GM12878 (cell line): ENCODE data around the gene PRRC2A. TPM values are rescaled to one million over a fixed set of nuclear protein-coding genes. Genes with fewer than 3 reads are reported as not detected.
"Not testable (repeated sequence)": the region's sequence is repeated elsewhere in the genome, so short reads cannot be mapped to it uniquely, and the experiment has no call there.

Experiments used
- ATAC-seq: fragments of 200-7000 bp; cut with Tn5 transposase; 3 replicates; pipeline ENCODE4 v1.9.1; 2020; ENCODE audit warnings: mild to moderate bottlenecking, moderate library complexity
- BruUV-seq: library from RNA; stranded (reverse); fragments of 400-500 nt; replicated peaks from 2 replicates; lab custom pipeline; 2021; lab: Mats Ljungman, UMichigan
- CTCF ChIA-PET: fragments of 300-600 bp; sonication (Branson Sonifier 250); formaldehyde crosslinking; extraction: SDS; loops from one replicate; lab custom pipeline; 2021; ENCODE audit warnings: inconsistent platforms; lab: Yijun Ruan, JAX
- POLR2A ChIA-PET: fragments of 350-600 bp; formaldehyde crosslinking; extraction: SDS; loops from one replicate; lab custom pipeline; 2021; ENCODE audit warnings: inconsistent platforms; lab: Charles Lee
- RAD21 ChIA-PET: fragments of 300-600 bp; sonication (Branson Sonifier 250); formaldehyde crosslinking; loops from one replicate; lab custom pipeline; 2023; ENCODE audit warnings: antibody characterized with exemption; ENCODE audit not compliant: unreplicated experiment; lab: Charles Lee
- SMC1A ChIA-PET: fragments of 300-600 bp; sonication (Branson Sonifier 250); formaldehyde crosslinking; loops from one replicate; lab custom pipeline; 2023; ENCODE audit not compliant: unreplicated experiment, uncharacterized antibody; lab: Charles Lee
- DNase-seq: peaks from one replicate; pipeline ENCODE4 v3.0.0-alpha.2; 2011; ENCODE audit warnings: low read depth, low spot score
- FAIRE-seq: peaks from 3 replicates; lab custom pipeline; 2011; peaks lifted over from hg19 to GRCh38; lab: Jason Lieb, UNC
- H2AFZ ChIP-seq: 2 replicates; pipeline ENCODE4 v1.6.0; 2011; ENCODE audit warnings: low read depth, low read length, control low read depth; ENCODE audit not compliant: control insufficient read depth
- H3K27ac ChIP-seq: 2 replicates; pipeline ENCODE4 v1.5.1; 2011; ENCODE audit warnings: control low read depth; ENCODE audit not compliant: control insufficient read depth, insufficient read depth
- H3K27me3 ChIP-seq, 2 experiments: replicated peaks in 1 of 2; 2 replicates each; pipeline versions ENCODE4 v1.6.0 to v1.6.1; 2011; ENCODE audit warnings: low read length in 1 of 2; ENCODE audit not compliant: control insufficient read depth in 2 of 2, insufficient read depth in 2 of 2
- H3K36me3 ChIP-seq, 2 experiments: 2 replicates each; pipeline ENCODE4 v1.5.1; 2011; ENCODE audit warnings: low read length in 1 of 2; ENCODE audit not compliant: control insufficient read depth in 2 of 2, insufficient read depth in 2 of 2
- H3K4me1 ChIP-seq: 2 replicates; pipeline ENCODE4 v1.6.1; 2011; ENCODE audit warnings: mild to moderate bottlenecking, low read length, moderate library complexity, mixed read lengths; ENCODE audit not compliant: control insufficient read depth, insufficient read depth
- H3K4me2 ChIP-seq: 2 replicates; pipeline ENCODE4 v1.6.0; 2011; ENCODE audit warnings: control low read depth; ENCODE audit not compliant: control insufficient read depth, insufficient read depth
- H3K4me3 ChIP-seq: fragments of 200-600 bp; sonication (generic); 2 replicates; pipeline ENCODE4 v1.5.1; 2016
- H3K79me2 ChIP-seq: 2 replicates; pipeline ENCODE4 v1.6.0; 2011; ENCODE audit warnings: low read length; ENCODE audit not compliant: control insufficient read depth, insufficient read depth
- H3K9ac ChIP-seq: 2 replicates; pipeline ENCODE4 v1.8.0; 2011; ENCODE audit warnings: low read length, control low read depth, mixed read lengths; ENCODE audit not compliant: control insufficient read depth, insufficient read depth
- H3K9me3 ChIP-seq: replicated peaks from 3 replicates; pipeline ENCODE4 v1.5.1; 2011; ENCODE audit warnings: mild to moderate bottlenecking, low read length; ENCODE audit not compliant: control insufficient read depth, insufficient read depth
- H4K20me1 ChIP-seq: 2 replicates; pipeline ENCODE4 v1.6.0; 2011; ENCODE audit not compliant: control insufficient read depth, insufficient read depth
- CHD4 ChIP-seq: fragments of 200-600 bp; sonication (generic); IDR thresholded peaks from 2 replicates; pipeline ENCODE4 v1.6.1; 2016; ENCODE audit warnings: mild to moderate bottlenecking
- IKZF1 ChIP-seq: fragments of 450-650 bp; conservative IDR thresholded peaks from 2 replicates; pipeline ENCODE4 v1.6.1; 2017; ENCODE audit warnings: antibody characterized with exemption, mild to moderate bottlenecking
- POU2F2 ChIP-seq: IDR thresholded peaks from 3 replicates; pipeline ENCODE4 v1.6.1; 2011; ENCODE audit warnings: low read depth, mild to moderate bottlenecking, low read length, borderline replicate concordance
- WGBS: methylation state at CpG from one replicate; pipeline ENCODE4 v1.1.6; 2016; ENCODE audit warnings: low lambda C conversion rate; ENCODE audit not compliant: insufficient replicate concordance, insufficient coverage; ENCODE audit errors: missing lambda C conversion rate; 5-methylcytosine and 5-hydroxymethylcytosine counted together
- in situ Hi-C: fragments of 300-500 bp; cut with MboI; formaldehyde crosslinking; loops from 9 replicates; pipeline ENCODE4 v1.14.3; 2018; ENCODE audit warnings: mixed read lengths
- intact Hi-C: fragments of 100-400 bp; cut with micrococcal nuclease; formaldehyde crosslinking; loops from one replicate; pipeline ENCODE4 v1.14.2; 2022; ENCODE audit not compliant: unreplicated experiment
- polyA plus RNA-seq, 11 experiments: library from polyadenylated mRNA; depleted of rRNA in 4 of 11; unstranded in 6 of 11; stranded (reverse) in 5 of 11; fragments of >200 nt; fragmentation: Nextera tagmentation in 4 of 11; fragmentation: Illumina TruSeq in 1 of 11; extraction: Ambion mirVana in 4 of 11; extraction: Trizol in 1 of 11; gene quantifications; 1 replicate in 1 of 11; 2 replicates in 10 of 11; pipeline versions ENCODE4 v1.2.1 to v1.2.3, GENCODE V29; 2011 to 2016; ENCODE audit warnings: inconsistent platforms in 2 of 11, missing spikeins in 2 of 11, low read depth in 1 of 11
- total RNA-seq, 4 experiments: library from RNA; depleted of rRNA in 3 of 4; stranded (reverse); fragments of >200 nt in 3 of 4; fragmentation: Illumina TruSeq in 1 of 4; extraction: Trizol in 1 of 4; gene quantifications; 2 replicates each; pipeline versions ENCODE4 v1.2.1 to v1.2.3, GENCODE V29; 2013 to 2021

PRRC2A gene
- total and polyA plus RNA-seq, 10 of the 15 experiments (the other 5 are each of a cell fraction or from before 2014, with no cell fraction given) = 0.40 to 244 (median 61.3) TPM

- FAIRE-seq (no peak), DNase-seq (no peak)
- BruUV-seq = no TSS peak
- intact Hi-C loops (no loop called here), in situ Hi-C loops (no loop called here)
- H4K20me1 ChIP-seq = no peaks in the 10 kb centered on the region
- H3K4me1 ChIP-seq = peaks cover 55% of the 10 kb centered on the region
- no peak overlapping the region for H3K9ac ChIP-seq
- POLR2A ChIA-PET = interaction anchor here (0.8 to 17.1 kb wide), 4 partner anchors 7 to 39 kb away, joined by 4 to 282 read pairs (median 193); partner anchors contain the start of genes ATP6V1G2, LTA, NCR3 and NFKBIL1
- TF ChIP-seq CHD4 = no peak
- TF ChIP-seq POU2F2 = 0 out of 3 replicates have a peak, but pooled peaks have one; percentile 6
- TF ChIP-seq IKZF1 = no peak
- TF ChIP-seq, all 136 proteins: peak for 1
- Histone ChIP-seq H2AFZ (no peak overlapping the region), H3K36me3 (no peaks in the 10 kb centered on the region), H3K4me3 (no peak overlapping the region), H3K4me2 (no peak overlapping the region), H3K9me3 (no peaks in the 10 kb centered on the region), H3K79me2 (peaks cover 1% of the 10 kb centered on the region; the same call in 1 of the 2 replicates), H3K27ac (no peak overlapping the region; the same call in 1 of the 2 replicates), H3K27me3 (no peaks in the 10 kb centered on the region)
- ChIA-PET CTCF (interaction anchor here (2.2 to 31.0 kb wide), 3 partner anchors 9 to 34 kb away, joined by 16 to 2098 read pairs (median 789); partner anchors contain the start of genes ATP6V1G2, DDX39B, LST1 and LTA), RAD21 (interaction anchor here (1.4 to 17.5 kb wide), 4 partner anchors 7 to 36 kb away, joined by 3 to 620 read pairs (median 237); partner anchors contain the start of genes ATP6V1G2, NCR3 and NFKBIL1), SMC1A (interaction anchor here (1.0 to 45.5 kb wide), 3 partner anchors 6 to 34 kb away, joined by 3 to 1989 read pairs (median 523); partner anchors contain the start of genes ATP6V1G2, DDX39B, LTA and NCR3)
- WGBS = 66% methylated on average over 9 of the region's 9 CpGs
- ATAC-seq = no peak
Observed at GRCh38 chr6:31588871-31589650, 31.5 kb upstream of the PRRC2A start.

GRCh38 chr6:31590691-31591090 is 29.8 kb upstream of the PRRC2A start:
- H3K27me3 ChIP-seq, H3K9me3 ChIP-seq, H3K36me3 ChIP-seq, H3K4me2 ChIP-seq, H2AFZ ChIP-seq, H3K9ac ChIP-seq, H4K20me1 ChIP-seq, FAIRE-seq, ATAC-seq, BruUV-seq, in situ Hi-C loops, DNase-seq, H3K4me3 ChIP-seq, H3K27ac ChIP-seq, H3K79me2 ChIP-seq: not testable (repeated sequence)
- intact Hi-C loops = loop anchor here (10.0 kb wide), 1 partner anchor 196 kb away; no protein-coding TSS in a partner anchor
- ChIA-PET RAD21 (interaction anchor here (1.5 to 12.5 kb wide), 3 partner anchors 10 to 44 kb away, joined by 3 to 668 read pairs (median 466); partner anchors contain the start of genes ATP6V1G2, DDX39B, LST1 and LTB), CTCF (interaction anchor here (0.5 to 31.0 kb wide), 5 partner anchors 8 to 144 kb away, joined by 3 to 2098 read pairs (median 16); partner anchors contain the start of genes ATP6V1G2, DDX39B, LST1 and LTA), SMC1A (interaction anchor here (0.8 to 45.5 kb wide), 5 partner anchors 4 to 96 kb away, joined by 3 to 1989 read pairs (median 523); partner anchors contain the start of genes ATP6V1G2, DDX39B, LST1 and LTA), POLR2A (interaction anchor here (0.6 to 11.8 kb wide), 5 partner anchors 9 to 109 kb away, joined by 3 to 164 read pairs (median 6); partner anchors contain the start of genes ATP6V1G2, LTB, NFKBIL1 and TNF)
- 47% methylated on average over 5 of the region's 5 CpGs for WGBS
- H3K4me1 ChIP-seq = peaks cover 45% of the 10 kb centered on the region
